GDM1 (cell line): ENCODE measurements around the gene RNF144A.
"Not testable (repeated sequence)": the region's sequence is repeated elsewhere in the genome, so short reads cannot be mapped to it uniquely, and the experiment has no call there.

Experiments
- DNase-seq: peaks from one replicate; lab custom pipeline; 2025; lab: John Stamatoyannopoulos, UW

RNF144A gene

GRCh38 chr2:6917071-6917760 is at the start of gene RNF144A:
Gene RNF144A (plus strand): TSS chr2:6917412. CDS start chr2:6996927, 79,515 bp downstream.
- DNase-seq = peak; percentile 35

- no peak for DNase-seq
These were observed 44.8 kb upstream of the RNF144A start for GRCh38 chr2:6872394-6872793.

GRCh38 chr2:6874032-6874431 is 43.2 kb upstream of the RNF144A start:
- DNase-seq = no peak

GRCh38 chr2:6876309-6876708 is 40.9 kb upstream of the RNF144A start:
- no peak for DNase-seq

GRCh38 chr2:6877402-6878304 is 39.6 kb upstream of the RNF144A start, which contains the start of gene RSAD2:
Gene RSAD2 (plus strand): TSS chr2:6877777. CDS start chr2:6877801, 24 bp downstream.
- peak; percentile 14 for DNase-seq

GRCh38 chr2:6878549-6878948 is 38.7 kb upstream of the RNF144A start:
- DNase-seq = no peak

GRCh38 chr2:6879011-6879410 is 38.2 kb upstream of the RNF144A start:
- DNase-seq = no peak

- peak; percentile 80 for DNase-seq
These were observed 36.9 kb upstream of the RNF144A start for GRCh38 chr2:6880200-6880733.

- DNase-seq = no peak
These were observed 36.2 kb upstream of the RNF144A start for GRCh38 chr2:6881046-6881445.

GRCh38 chr2:6881516-6881915 is 35.7 kb upstream of the RNF144A start:
- no peak for DNase-seq

GRCh38 chr2:6883448-6884122 is 33.6 kb upstream of the RNF144A start:
- no peak for DNase-seq

- DNase-seq = no peak
These were observed 31.7 kb upstream of the RNF144A start for GRCh38 chr2:6885551-6885950.

GRCh38 chr2:6885968-6886367 is 31.2 kb upstream of the RNF144A start:
- no peak for DNase-seq

- DNase-seq = no peak
These were observed 29.4 kb upstream of the RNF144A start for GRCh38 chr2:6887751-6888192.

- no peak for DNase-seq
These were observed 28.5 kb upstream of the RNF144A start for GRCh38 chr2:6888724-6889123.

GRCh38 chr2:6893876-6894482 is 23.2 kb upstream of the RNF144A start:
- DNase-seq = no peak

GRCh38 chr2:6896930-6897759 is 20.1 kb upstream of the RNF144A start:
- DNase-seq = peak; percentile 7

GRCh38 chr2:6902581-6902980 is 14.6 kb upstream of the RNF144A start:
- DNase-seq = not testable (repeated sequence)

- DNase-seq = no peak
These were observed 11.5 kb upstream of the RNF144A start for GRCh38 chr2:6905668-6906067.

GRCh38 chr2:6906165-6906741 is 11.0 kb upstream of the RNF144A start:
- no peak for DNase-seq
